ENCODE results near the gene GRID2IP.

DNA sequence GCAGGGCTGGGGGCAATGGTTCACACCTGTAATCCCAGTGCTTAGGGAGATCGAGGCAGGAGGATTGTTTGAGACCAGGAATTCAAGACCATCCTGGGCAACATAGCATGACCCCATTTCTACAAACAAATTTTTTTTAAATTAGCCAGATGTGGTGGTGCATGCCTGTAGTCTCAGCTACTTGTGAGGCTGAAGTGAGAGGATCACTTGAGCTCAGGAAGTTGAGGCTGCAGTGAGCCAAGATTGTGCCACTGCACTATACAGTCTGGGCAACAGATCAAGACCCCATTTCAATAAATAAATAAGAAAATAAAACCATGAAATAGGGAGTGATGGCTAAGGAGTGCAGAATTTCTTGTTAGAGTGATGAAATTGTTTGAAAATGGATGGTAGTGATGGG, 8.9 kb downstream of the GRID2IP start:
- no peak for TF ChIP-seq NFE2 (CRISPR knock-in tag; IDR thresholded peaks at IDR 0.05)
- no peak for TF ChIP-seq PTBP1 (IDR thresholded peaks at IDR 0.05; ENCODE audit: low read depth, low read length, poor library complexity, severe bottlenecking)
